ENCODE data around the gene TTLL8.
"Not testable (repeated sequence)": the region's sequence is repeated elsewhere in the genome, so short reads cannot be mapped to it uniquely, and the experiment has no call there.

Gene TTLL8

DNA sequence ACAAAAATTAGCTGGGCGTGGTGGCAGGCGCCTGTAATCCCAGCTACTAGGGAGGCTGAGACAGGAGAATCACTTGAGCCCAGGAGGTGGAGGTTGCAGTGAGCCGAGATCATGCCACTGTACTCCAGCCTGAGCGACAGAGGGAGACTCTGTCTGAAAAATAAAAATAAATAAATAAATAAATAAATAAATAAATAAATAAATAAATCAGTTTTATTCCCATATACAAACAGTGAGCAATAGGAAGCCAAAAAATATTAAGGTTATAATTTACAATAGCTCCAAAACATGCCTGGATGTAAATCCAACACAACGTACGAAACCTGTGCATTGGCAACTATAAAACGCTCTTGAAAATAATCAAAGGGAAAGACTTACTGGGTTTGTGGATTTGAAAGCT is 76.3 kb downstream of the TTLL8 start:
- not testable (repeated sequence) for DNase-seq

- DNase-seq: peak; percentile 15
These were observed 78.4 kb downstream of the TTLL8 start for GRCh38 chr22:49979587-49980264.

GRCh38 chr22:49977578-49977977 is 80.5 kb downstream of the TTLL8 start:
- DNase-seq: no peak

GRCh38 chr22:49976439-49977175 is 81.5 kb downstream of the TTLL8 start:
- DNase-seq: peak; percentile 21

DNA sequence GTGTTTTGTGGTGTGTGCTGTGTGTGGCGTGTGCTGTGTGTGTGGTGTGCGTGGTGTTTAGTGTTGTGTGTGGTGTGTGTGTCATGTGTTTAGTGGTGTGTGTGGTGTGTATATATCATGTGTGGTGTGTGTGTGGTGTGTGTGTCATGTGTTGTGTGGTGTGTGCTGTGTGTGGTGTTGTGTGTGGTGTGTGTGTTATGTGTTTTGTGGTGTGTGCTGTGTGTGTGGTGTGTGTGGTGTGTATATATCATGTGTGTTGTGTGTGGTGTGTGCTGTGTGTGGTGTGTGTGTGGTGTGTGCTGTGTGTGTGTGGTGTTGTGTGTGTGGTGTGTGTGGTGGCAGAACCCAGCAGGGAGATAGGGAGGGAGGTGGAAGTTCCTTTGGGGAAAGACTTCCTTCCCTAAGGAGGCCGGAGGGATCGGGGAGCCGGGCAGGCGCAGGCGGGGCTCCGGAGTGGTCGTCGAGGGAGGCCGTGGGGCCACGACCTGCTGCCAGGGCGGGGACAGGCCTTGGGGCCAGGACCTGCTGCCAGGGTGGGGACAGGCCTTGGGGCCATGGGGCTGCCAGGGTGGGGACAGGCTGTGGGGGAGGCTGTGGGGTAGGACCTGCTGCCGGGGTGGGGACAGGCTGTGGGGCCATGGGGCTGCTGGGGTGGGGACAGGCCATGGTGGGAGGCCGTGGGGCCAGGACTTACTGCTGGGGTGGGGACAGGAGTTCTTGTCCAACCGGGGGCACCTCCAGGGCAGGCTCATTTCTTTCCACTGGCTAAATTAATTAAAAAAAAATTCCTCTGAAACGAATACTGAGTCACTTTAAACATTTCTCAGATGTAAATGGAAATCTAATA is 82.3 kb downstream of the TTLL8 start:
- peak; percentile 24 for DNase-seq

DNA sequence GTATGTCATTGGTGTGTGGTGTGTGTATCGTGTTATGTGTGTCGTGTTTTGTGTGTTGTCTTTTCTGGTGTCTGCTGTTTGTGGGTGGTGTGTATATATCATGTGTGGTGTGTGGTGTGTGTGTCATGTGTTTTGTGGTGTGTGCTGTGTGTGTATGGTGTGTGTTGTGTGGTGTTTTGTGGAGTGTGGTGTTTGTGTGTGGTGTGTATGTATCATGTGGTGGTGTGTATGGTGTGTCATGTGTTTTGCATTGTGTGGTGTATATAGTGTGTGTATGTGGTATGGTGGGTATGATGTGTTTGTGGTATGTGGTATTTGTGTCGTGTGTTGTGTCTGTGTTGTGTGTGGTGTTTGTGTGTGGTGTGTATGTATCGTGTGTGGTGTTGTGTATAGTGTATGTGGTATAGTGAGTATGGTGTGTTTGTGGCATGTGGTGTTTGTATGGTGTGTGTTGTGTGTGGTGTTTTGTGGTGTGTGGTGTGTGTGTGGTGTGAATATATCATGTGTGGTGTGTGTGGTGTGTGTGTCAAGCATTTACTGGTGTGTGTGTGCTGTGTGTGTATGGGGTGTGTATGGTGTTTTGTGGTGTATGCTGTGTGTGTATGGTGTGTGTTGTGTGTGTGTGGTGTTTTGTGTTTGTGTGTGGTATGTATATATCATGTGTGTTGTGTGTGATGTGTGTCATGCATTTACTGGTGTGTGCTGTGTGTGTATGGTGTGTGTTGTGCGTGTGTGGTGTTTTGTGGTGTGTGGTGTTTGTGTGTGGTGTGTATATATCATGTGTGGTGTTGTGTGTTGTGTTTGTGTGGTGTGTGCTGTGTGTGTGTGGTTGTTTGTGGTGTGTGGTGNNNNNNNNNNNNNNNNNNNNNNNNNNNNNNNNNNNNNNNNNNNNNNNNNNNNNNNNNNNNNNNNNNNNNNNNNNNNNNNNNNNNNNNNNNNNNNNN is 84.8 kb downstream of the TTLL8 start:
- DNase-seq: no peak

DNA sequence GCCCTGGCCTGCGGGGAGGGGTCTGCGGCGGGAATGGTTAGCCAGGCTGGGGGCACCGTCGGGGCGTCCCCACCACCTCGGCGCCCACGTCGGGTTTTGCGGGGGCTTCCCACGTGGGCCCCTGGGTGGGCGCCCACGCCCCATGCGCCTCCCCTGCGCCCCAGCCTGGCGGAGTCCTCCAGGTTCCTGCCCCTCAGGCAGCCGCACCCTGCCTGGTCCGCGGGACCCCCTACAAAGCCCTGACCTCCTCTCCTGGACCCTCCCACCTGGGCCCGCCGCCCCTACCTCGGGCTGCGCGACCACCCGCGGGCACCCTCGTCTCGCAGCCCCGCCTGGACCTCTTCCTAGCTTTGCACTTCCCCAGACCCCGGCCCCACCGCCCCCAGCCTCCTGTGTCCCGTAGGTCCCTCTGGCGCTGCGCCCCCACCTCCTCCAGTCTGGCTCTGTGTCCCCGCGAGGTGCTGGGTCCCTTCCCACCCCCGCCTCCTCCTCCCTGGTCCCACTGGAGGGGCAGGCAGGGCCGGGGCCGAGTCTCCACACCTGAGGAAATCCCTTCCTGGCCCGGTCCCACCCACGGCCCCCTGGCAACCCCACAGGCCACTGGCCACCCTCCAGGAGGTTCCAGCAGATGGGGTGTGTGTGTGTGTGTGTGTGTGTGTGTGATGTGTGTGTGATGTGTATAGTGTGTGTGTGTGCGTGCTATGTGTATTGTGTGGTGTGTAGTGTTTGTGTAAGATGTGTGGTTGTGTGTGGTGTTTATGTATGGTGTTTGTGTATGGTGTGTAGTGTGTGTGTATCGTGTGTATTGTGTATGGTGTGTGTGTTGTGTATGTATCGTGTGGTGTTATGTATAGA is 85.7 kb downstream of the TTLL8 start:
- peak; percentile 22 for DNase-seq

- peak; percentile 49 for DNase-seq
These were observed 86.6 kb downstream of the TTLL8 start for GRCh38 chr22:49971232-49972162.

GRCh38 chr22:49970528-49971231 is 87.4 kb downstream of the TTLL8 start:
- peak; percentile 79 for DNase-seq

GRCh38 chr22:49969751-49970527 is 88.2 kb downstream of the TTLL8 start:
- peak; percentile 20 for DNase-seq

DNA sequence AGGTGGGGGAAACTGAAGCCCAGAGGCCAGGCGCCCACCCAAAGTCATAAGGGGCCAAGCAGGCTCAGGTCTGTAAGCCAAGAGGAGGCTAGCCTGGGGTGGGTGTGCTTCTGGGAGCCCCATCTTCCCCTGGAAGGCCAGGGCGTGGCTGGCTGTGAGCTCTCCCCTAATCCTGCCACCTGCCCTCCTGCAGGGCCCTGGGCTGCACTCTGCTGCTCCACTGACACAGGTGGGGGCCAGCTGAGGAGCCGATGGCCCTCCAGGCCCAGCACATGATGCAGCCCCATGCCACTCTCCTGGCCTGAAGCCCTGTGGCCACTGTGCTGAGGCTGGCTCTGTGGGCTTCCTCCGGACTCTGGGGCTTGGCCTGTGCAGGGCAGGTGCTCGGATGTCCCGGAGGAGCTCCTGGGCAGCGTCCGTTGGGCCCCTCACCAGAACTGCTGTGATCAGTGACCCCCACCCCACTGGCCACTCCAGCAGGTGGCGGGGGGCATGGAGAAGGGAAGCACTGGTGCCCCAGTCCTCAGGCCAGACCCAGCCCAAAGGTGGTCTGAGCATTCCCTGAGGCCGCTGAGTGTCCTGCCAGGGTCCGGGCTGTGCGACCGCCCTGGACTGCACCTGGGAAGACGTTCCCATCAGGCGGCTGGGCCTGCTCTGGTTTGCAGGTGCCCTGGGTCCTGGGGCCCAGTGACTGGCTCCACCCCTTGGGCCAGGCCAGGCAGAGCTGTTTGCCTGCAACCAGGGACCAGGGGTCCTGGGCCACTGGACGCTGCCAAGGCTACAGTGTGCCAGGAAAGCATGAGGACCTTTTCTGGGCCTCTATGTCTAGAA is 89.1 kb downstream of the TTLL8 start:
- peak; percentile 28 for DNase-seq

Data from right hindlimb (tissue), 1 donor.